ENCODE measurements around the gene NT5M.
"Not testable (repeated sequence)": the region's sequence is repeated elsewhere in the genome, so short reads cannot be mapped to it uniquely, and the experiment has no call there.

- TF ChIP-seq, protein P1, sequence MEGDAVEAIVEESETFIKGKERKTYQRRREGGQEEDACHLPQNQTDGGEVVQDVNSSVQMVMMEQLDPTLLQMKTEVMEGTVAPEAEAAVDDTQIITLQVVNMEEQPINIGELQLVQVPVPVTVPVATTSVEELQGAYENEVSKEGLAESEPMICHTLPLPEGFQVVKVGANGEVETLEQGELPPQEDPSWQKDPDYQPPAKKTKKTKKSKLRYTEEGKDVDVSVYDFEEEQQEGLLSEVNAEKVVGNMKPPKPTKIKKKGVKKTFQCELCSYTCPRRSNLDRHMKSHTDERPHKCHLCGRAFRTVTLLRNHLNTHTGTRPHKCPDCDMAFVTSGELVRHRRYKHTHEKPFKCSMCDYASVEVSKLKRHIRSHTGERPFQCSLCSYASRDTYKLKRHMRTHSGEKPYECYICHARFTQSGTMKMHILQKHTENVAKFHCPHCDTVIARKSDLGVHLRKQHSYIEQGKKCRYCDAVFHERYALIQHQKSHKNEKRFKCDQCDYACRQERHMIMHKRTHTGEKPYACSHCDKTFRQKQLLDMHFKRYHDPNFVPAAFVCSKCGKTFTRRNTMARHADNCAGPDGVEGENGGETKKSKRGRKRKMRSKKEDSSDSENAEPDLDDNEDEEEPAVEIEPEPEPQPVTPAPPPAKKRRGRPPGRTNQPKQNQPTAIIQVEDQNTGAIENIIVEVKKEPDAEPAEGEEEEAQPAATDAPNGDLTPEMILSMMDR (IDR thresholded peaks at IDR 0.05; ENCODE audit: insufficient read depth, low read length, poor library complexity, severe bottlenecking): not testable (repeated sequence)
- not testable (repeated sequence) for TF ChIP-seq EZH2phosphoT487 (conservative IDR thresholded peaks at IDR 0.05; ENCODE audit: low read length)
These were observed 25.7 kb upstream of the NT5M start for GRCh38 chr17:17277431-17277830.
